CD4-positive, alpha-beta memory T cell (primary cell): ENCODE results near the gene PTRH1. TPM values are rescaled to one million over a fixed set of nuclear protein-coding genes. Genes with fewer than 3 reads are reported as not detected.

Source experiments
- CTCF ChIA-PET: fragments of 350-600 bp; sonication (Branson Sonifier 250); formaldehyde crosslinking; loops from one replicate; lab custom pipeline; 2021; ENCODE audit warnings: inconsistent platforms; ENCODE audit not compliant: partially characterized antibody; lab: Charles Lee
- POLR2A ChIA-PET: fragments of 350-600 bp; sonication (Branson Sonifier 250); formaldehyde crosslinking; loops from one replicate; lab custom pipeline; 2021; ENCODE audit not compliant: partially characterized antibody; lab: Charles Lee
- DNase-seq, 5 donors: peaks; one replicate each; pipeline versions ENCODE4 v3.0.0 to v3.0.0-alpha.2; 2020 to 2022; ENCODE audit warnings: mixed read lengths in 1 of 5
- H3K27ac ChIP-seq: one replicate; pipeline ENCODE4 v1.7.0; 2013; ENCODE audit warnings: low read depth, low read length
- H3K27me3 ChIP-seq: 2 replicates; pipeline ENCODE4 v1.7.0; 2013; ENCODE audit warnings: mild to moderate bottlenecking, low read length, moderate library complexity; ENCODE audit not compliant: insufficient read depth
- H3K36me3 ChIP-seq: 2 replicates; pipeline ENCODE4 v1.7.0; 2013; ENCODE audit warnings: mild to moderate bottlenecking, low read length, moderate library complexity; ENCODE audit not compliant: insufficient read depth
- H3K4me1 ChIP-seq: 2 replicates; pipeline ENCODE4 v1.7.0; 2013; ENCODE audit warnings: mild to moderate bottlenecking, low read length, moderate library complexity; ENCODE audit not compliant: insufficient read depth
- H3K4me3 ChIP-seq, 2 donors: one replicate each; pipeline ENCODE4 v1.7.0; 2013; ENCODE audit warnings: low read length in 2 of 2, mild to moderate bottlenecking in 1 of 2
- H3K9me3 ChIP-seq, 2 donors: one replicate each; pipeline ENCODE4 v1.7.0; 2013; ENCODE audit warnings: low read length in 2 of 2, control low read depth in 1 of 2; ENCODE audit not compliant: control insufficient read depth in 1 of 2
- H3K27ac Mint-ChIP-seq, 7 donors: one replicate each; pipeline ENCODE4 v1.8.0; 2020 to 2021; ENCODE audit warnings: mixed read lengths in 7 of 7, mild to moderate bottlenecking in 6 of 7, inconsistent platforms in 3 of 7, moderate library complexity in 3 of 7
- H3K27me3 Mint-ChIP-seq, 2 donors: one replicate each; pipeline ENCODE4 v1.8.0; 2020 to 2021; ENCODE audit warnings: mixed read lengths in 2 of 2
- H3K36me3 Mint-ChIP-seq, 2 donors: one replicate each; pipeline ENCODE4 v1.8.0; 2020 to 2021; ENCODE audit warnings: mixed read lengths in 2 of 2, inconsistent platforms in 1 of 2, mild to moderate bottlenecking in 1 of 2
- H3K4me1 Mint-ChIP-seq, 4 donors: one replicate each; pipeline ENCODE4 v1.8.0; 2020 to 2021; ENCODE audit warnings: mixed read lengths in 4 of 4, mild to moderate bottlenecking in 1 of 4
- H3K4me3 Mint-ChIP-seq, 8 donors: one replicate each; pipeline ENCODE4 v1.8.0; 2020 to 2021; ENCODE audit warnings: mixed read lengths in 8 of 8, mild to moderate bottlenecking in 7 of 8, moderate library complexity in 6 of 8, inconsistent platforms in 3 of 8
- H3K9me3 Mint-ChIP-seq, 8 donors: one replicate each; pipeline ENCODE4 v1.8.0; 2020 to 2021; ENCODE audit warnings: mixed read lengths in 8 of 8, mild to moderate bottlenecking in 5 of 8, inconsistent platforms in 3 of 8, moderate library complexity in 1 of 8
- intact Hi-C: fragments of 100-400 bp; cut with micrococcal nuclease; formaldehyde crosslinking; loops from one replicate; pipeline ENCODE4 v1.15.1; 2023
- polyA plus RNA-seq, 2 donors: library from polyadenylated mRNA; unstranded; fragments of 300-500 nt; fragmentation: Illumina TruSeq; gene quantifications; one replicate each; pipeline ENCODE4 v1.2.3, GENCODE V29; 2021
- total RNA-seq, 2 experiments: library from RNA; stranded (reverse); gene quantifications; one replicate each; pipeline ENCODE4 v1.2.3, GENCODE V29; 2021

Gene PTRH1
- total and polyA plus RNA-seq, 4 experiments from 2014 or later = 7.3 to 31.1 (median 17.0) TPM

GRCh38 chr9:127714951-127715469 lies 453 bp downstream of the PTRH1 start:
- Histone ChIP-seq H3K27me3 (no peaks in the 10 kb centered on the region), H3K4me3 (peak overlapping the region; percentile 45 to 91), H3K27ac (peak overlapping the region; percentile 71), H3K36me3 (no peaks in the 10 kb centered on the region), H3K4me1 (peaks cover 41% of the 10 kb centered on the region), H3K9me3 (no peaks in the 10 kb centered on the region)
- no peak for DNase-seq
- H3K4me3 Mint-ChIP-seq = peak overlapping the region; percentile 95 to 100 (median 99)
- POLR2A ChIA-PET = interaction anchor here (0.9 to 6.3 kb wide), 16 partner anchors 10 to 264 kb away, joined by 3 to 39 read pairs (median 5); partner anchors contain the start of genes CDK9, LRSAM1, PIP5KL1 and RPL12
- intact Hi-C loops = loop anchor here (1.0 to 5.0 kb wide), 4 partner anchors 16 to 263 kb away; partner anchors contain the start of genes LRSAM1, RPL12, STXBP1 and TOR2A
- H3K36me3 Mint-ChIP-seq = peaks cover 0 to 6% of the 10 kb centered on the region in 2 donors
- peaks cover 22 to 42% (median 33%) of the 10 kb centered on the region in 4 donors for H3K4me1 Mint-ChIP-seq
- H3K9me3 Mint-ChIP-seq = no peaks in the 10 kb centered on the region
- no peaks in the 10 kb centered on the region for H3K27me3 Mint-ChIP-seq
- CTCF ChIA-PET = interaction anchor here (1.0 to 3.4 kb wide), 4 partner anchors 7 to 70 kb away, joined by 3 to 23 read pairs (median 4); partner anchors contain the start of gene TOR2A
- peak overlapping the region; percentile 83 to 99 (median 98) for H3K27ac Mint-ChIP-seq

- intact Hi-C loops = loop anchor here (2.0 kb wide), 1 partner anchor 101 kb away; the partner anchor contains the start of gene STXBP1
- Histone ChIP-seq H3K27me3 (no peaks in the 10 kb centered on the region), H3K27ac (no peak overlapping the region), H3K36me3 (no peaks in the 10 kb centered on the region), H3K9me3 (no peaks in the 10 kb centered on the region), H3K4me1 (peaks cover 33% of the 10 kb centered on the region), H3K4me3 (peak overlapping the region in 1 of 2 donors; percentile 37)
- peaks cover 0 to 6% of the 10 kb centered on the region in 2 donors for H3K36me3 Mint-ChIP-seq
- ChIA-PET CTCF (interaction anchor here (1.8 to 3.4 kb wide), 2 partner anchors 21 to 71 kb away, joined by 5 to 23 read pairs; partner anchors contain the start of gene TOR2A), POLR2A (interaction anchor here (0.9 to 6.3 kb wide), 5 partner anchors 10 to 74 kb away, joined by 3 to 39 read pairs (median 5); partner anchors contain the start of gene TOR2A)
- peak overlapping the region; percentile 48 to 85 (median 73) for H3K27ac Mint-ChIP-seq
- peaks cover 15 to 35% (median 27%) of the 10 kb centered on the region in 4 donors for H3K4me1 Mint-ChIP-seq
- H3K4me3 Mint-ChIP-seq = peak overlapping the region; percentile 61 to 84 (median 79)
- no peaks in the 10 kb centered on the region for H3K27me3 Mint-ChIP-seq
- H3K9me3 Mint-ChIP-seq = no peaks in the 10 kb centered on the region
- no peak for DNase-seq
Measured at GRCh38 chr9:127714020-127714750, 1.3 kb downstream of the PTRH1 start.

- Histone ChIP-seq H3K27ac (no peak overlapping the region), H3K36me3 (no peaks in the 10 kb centered on the region), H3K4me3 (no peak overlapping the region), H3K27me3 (no peaks in the 10 kb centered on the region), H3K9me3 (no peaks in the 10 kb centered on the region), H3K4me1 (peaks cover 31% of the 10 kb centered on the region)
- H3K27ac Mint-ChIP-seq = no peak overlapping the region
- peaks cover 15 to 35% (median 26%) of the 10 kb centered on the region in 4 donors for H3K4me1 Mint-ChIP-seq
- H3K27me3 Mint-ChIP-seq = no peaks in the 10 kb centered on the region
- H3K4me3 Mint-ChIP-seq = peak overlapping the region in 2 of 8 donors; percentile 61 to 65
- ChIA-PET POLR2A (interaction anchor here (1.0 to 2.0 kb wide), 2 partner anchors 14 to 22 kb away, joined by 3 to 7 read pairs; partner anchors contain the start of gene TOR2A), CTCF (no interaction called here)
- peaks cover 0 to 6% of the 10 kb centered on the region in 2 donors for H3K36me3 Mint-ChIP-seq
- no peak for DNase-seq
- no peaks in the 10 kb centered on the region for H3K9me3 Mint-ChIP-seq
- intact Hi-C loops = no loop called here
Measured at GRCh38 chr9:127712867-127713266, 2.6 kb downstream of the PTRH1 start.

- ChIA-PET POLR2A (interaction anchor here (1.0 to 2.0 kb wide), 3 partner anchors 13 to 73 kb away, joined by 3 to 7 read pairs (median 4); partner anchors contain the start of genes CDK9 and TOR2A), CTCF (interaction anchor here (1.5 to 3.4 kb wide), 2 partner anchors 22 to 209 kb away, joined by 3 to 19 read pairs; partner anchors contain the start of gene TOR2A)
- Histone ChIP-seq H3K4me1 (peaks cover 36% of the 10 kb centered on the region), H3K4me3 (no peak overlapping the region), H3K9me3 (no peaks in the 10 kb centered on the region), H3K36me3 (no peaks in the 10 kb centered on the region), H3K27ac (no peak overlapping the region), H3K27me3 (no peaks in the 10 kb centered on the region)
- Mint-ChIP-seq H3K4me1 (peaks cover 19 to 40% (median 31%) of the 10 kb centered on the region in 4 donors), H3K9me3 (no peaks in the 10 kb centered on the region), H3K27me3 (no peaks in the 10 kb centered on the region), H3K4me3 (peak overlapping the region in 3 of 8 donors; percentile 36 to 65 (median 61)), H3K27ac (peak overlapping the region in 2 of 7 donors; percentile 35 to 47), H3K36me3 (peaks cover 0 to 6% of the 10 kb centered on the region in 2 donors)
- DNase-seq = no peak
- intact Hi-C loops = no loop called here
Measured at GRCh38 chr9:127712371-127712770, 3.1 kb downstream of the PTRH1 start.

GRCh38 chr9:127711831-127712274 lies 3.6 kb downstream of the PTRH1 start:
- Histone ChIP-seq H3K36me3 (no peaks in the 10 kb centered on the region), H3K27me3 (no peaks in the 10 kb centered on the region), H3K9me3 (no peaks in the 10 kb centered on the region), H3K4me1 (peaks cover 39% of the 10 kb centered on the region), H3K27ac (no peak overlapping the region), H3K4me3 (no peak overlapping the region)
- H3K27me3 Mint-ChIP-seq = no peaks in the 10 kb centered on the region
- ChIA-PET CTCF (interaction anchor here (1.5 to 3.4 kb wide), 2 partner anchors 23 to 209 kb away, joined by 3 to 19 read pairs; partner anchors contain the start of gene TOR2A), POLR2A (interaction anchor here (1.0 to 2.0 kb wide), 3 partner anchors 13 to 73 kb away, joined by 3 to 7 read pairs (median 4); partner anchors contain the start of genes CDK9 and TOR2A)
- intact Hi-C loops = no loop called here
- peak overlapping the region in 1 of 7 donors; percentile 35 for H3K27ac Mint-ChIP-seq
- H3K9me3 Mint-ChIP-seq = peaks cover 0 to 1% (median 0%) of the 10 kb centered on the region in 8 donors
- H3K36me3 Mint-ChIP-seq = peaks cover 0 to 6% of the 10 kb centered on the region in 2 donors
- H3K4me1 Mint-ChIP-seq = peaks cover 19 to 44% (median 33%) of the 10 kb centered on the region in 4 donors
- H3K4me3 Mint-ChIP-seq = peak overlapping the region in 2 of 8 donors; percentile 29 to 49
- no peak for DNase-seq

- H3K27ac Mint-ChIP-seq = peak overlapping the region in 4 of 7 donors; percentile 7 to 59 (median 50)
- peaks cover 0 to 6% of the 10 kb centered on the region in 2 donors for H3K36me3 Mint-ChIP-seq
- H3K4me1 ChIP-seq = peaks cover 36% of the 10 kb centered on the region
- H3K4me3 ChIP-seq = no peak overlapping the region
- CTCF ChIA-PET = interaction anchor here (1.5 to 3.4 kb wide), 2 partner anchors 23 to 210 kb away, joined by 3 to 19 read pairs; partner anchors contain the start of gene TOR2A
- H3K27me3 ChIP-seq = no peaks in the 10 kb centered on the region
- intact Hi-C loops = no loop called here
- H3K9me3 ChIP-seq = no peaks in the 10 kb centered on the region
- no peaks in the 10 kb centered on the region for H3K27me3 Mint-ChIP-seq
- H3K36me3 ChIP-seq = no peaks in the 10 kb centered on the region
- H3K9me3 Mint-ChIP-seq = peaks cover 0 to 1% (median 0%) of the 10 kb centered on the region in 8 donors
- peaks cover 20 to 45% (median 32%) of the 10 kb centered on the region in 4 donors for H3K4me1 Mint-ChIP-seq
- H3K27ac ChIP-seq = no peak overlapping the region
- POLR2A ChIA-PET = interaction anchor here (1.8 kb wide), 1 partner anchor 74 kb away, joined by 4 read pairs; the partner anchor contains the start of gene CDK9
- no peak for DNase-seq
- peak overlapping the region in 4 of 8 donors; percentile 24 to 46 (median 44) for H3K4me3 Mint-ChIP-seq
Measured at GRCh38 chr9:127711226-127711701, 4.2 kb downstream of the PTRH1 start.
